SK-N-SH treated with all-trans-retinoic acid at 6 μM for 48 hours (cell line): ENCODE measurements around the gene KLHDC10.
"Not testable (repeated sequence)": the region's sequence is repeated elsewhere in the genome, so short reads cannot be mapped to it uniquely, and the experiment has no call there.

Experiments used
- ATAC-seq: fragments of 200-7000 bp; cut with Tn5 transposase; 3 replicates; pipeline ENCODE4 v1.9.1; 2020; ENCODE audit warnings: mild to moderate bottlenecking, moderate library complexity
- ARNTL ChIP-seq: fragments of 450-650 bp; formaldehyde crosslinking; IDR thresholded peaks from 2 replicates; pipeline ENCODE4 v1.5.0; 2020; ENCODE audit warnings: low read depth, mild to moderate bottlenecking, moderate library complexity, borderline replicate concordance
- CREB5 ChIP-seq: fragments of 250-450 bp; sonication (Bioruptor Pico); IDR thresholded peaks from 2 replicates; pipeline ENCODE4 v1.5.1; 2020; ENCODE audit warnings: low read depth, mild to moderate bottlenecking, moderate library complexity
- CSDC2 ChIP-seq: fragments of 250-450 bp; sonication (Bioruptor Pico); IDR thresholded peaks from 2 replicates; pipeline ENCODE4 v1.5.0; 2020; ENCODE audit warnings: mild to moderate bottlenecking, moderate library complexity
- CSRNP3 ChIP-seq: fragments of 250-450 bp; sonication (Bioruptor Pico); IDR thresholded peaks from 2 replicates; pipeline ENCODE4 v1.5.1; 2021; ENCODE audit warnings: mild to moderate bottlenecking, moderate library complexity
- GLIS3 ChIP-seq: fragments of 250-450 bp; sonication (Bioruptor Pico); IDR thresholded peaks from 2 replicates; pipeline ENCODE4 v1.5.0; 2020; ENCODE audit warnings: mild to moderate bottlenecking, moderate library complexity
- ISL1 ChIP-seq: fragments of 250-450 bp; sonication (Bioruptor Pico); IDR thresholded peaks from 2 replicates; pipeline ENCODE4 v2.1.2; 2022; ENCODE audit warnings: mild to moderate bottlenecking, moderate library complexity
- OSR1 ChIP-seq: fragments of 250-450 bp; sonication (Bioruptor Pico); IDR thresholded peaks from 2 replicates; pipeline ENCODE4 v1.8.0; 2022; ENCODE audit warnings: moderate library complexity, mild to moderate bottlenecking, inconsistent platforms
- PATZ1 ChIP-seq: fragments of 250-450 bp; sonication (Bioruptor Pico); IDR thresholded peaks from 2 replicates; pipeline ENCODE4 v1.8.0; 2020; ENCODE audit warnings: mild to moderate bottlenecking, moderate library complexity, borderline replicate concordance
- PPARA ChIP-seq: fragments of 250-450 bp; sonication (Bioruptor Pico); IDR thresholded peaks from 2 replicates; pipeline ENCODE4 v1.5.0; 2020; ENCODE audit warnings: mild to moderate bottlenecking, borderline replicate concordance
- RARB ChIP-seq: fragments of 250-450 bp; sonication (Bioruptor Pico); IDR thresholded peaks from 2 replicates; pipeline ENCODE4 v1.8.0; 2021; ENCODE audit warnings: mild to moderate bottlenecking, moderate library complexity
- TCF4 ChIP-seq: fragments of 250-450 bp; sonication (Bioruptor Pico); IDR thresholded peaks from 2 replicates; pipeline ENCODE4 v1.8.0; 2021; ENCODE audit warnings: mild to moderate bottlenecking, moderate library complexity, borderline replicate concordance
- TOX ChIP-seq: fragments of 250-450 bp; sonication (Bioruptor Pico); IDR thresholded peaks from 2 replicates; pipeline ENCODE4 v1.8.0; 2021; ENCODE audit warnings: mild to moderate bottlenecking, moderate library complexity, borderline replicate concordance
- TSHZ2 ChIP-seq: fragments of 250-450 bp; sonication (Bioruptor Pico); IDR thresholded peaks from 2 replicates; pipeline ENCODE4 v1.5.0; 2020; ENCODE audit warnings: mild to moderate bottlenecking, moderate library complexity
- ZC3H10 ChIP-seq: fragments of 250-450 bp; sonication (Bioruptor Pico); IDR thresholded peaks from 2 replicates; pipeline ENCODE4 v1.5.1; 2021; ENCODE audit warnings: mild to moderate bottlenecking, moderate library complexity
- ZFP3 ChIP-seq: fragments of 250-450 bp; sonication (Bioruptor Pico); IDR thresholded peaks from 2 replicates; pipeline ENCODE4 v1.5.0; 2020; ENCODE audit warnings: mild to moderate bottlenecking, moderate library complexity
- ZFP30 ChIP-seq: fragments of 450-650 bp; formaldehyde crosslinking; IDR thresholded peaks from 2 replicates; pipeline ENCODE4 v1.5.0; 2022; ENCODE audit warnings: mild to moderate bottlenecking, moderate library complexity
- ZNF565 ChIP-seq: fragments of 450-650 bp; formaldehyde crosslinking; conservative IDR thresholded peaks from 2 replicates; pipeline ENCODE4 v1.5.0; 2020; ENCODE audit warnings: low read depth, mild to moderate bottlenecking, moderate library complexity
- ZNF8 ChIP-seq: fragments of 450-650 bp; formaldehyde crosslinking; IDR thresholded peaks from 2 replicates; pipeline ENCODE4 v1.5.0; 2020; ENCODE audit warnings: mild to moderate bottlenecking, moderate library complexity

Gene KLHDC10

GRCh38 chr7:130180571-130181262, 110.4 kb downstream of the KLHDC10 start:
- no peak for TF ChIP-seq CREB5
- TF ChIP-seq, all 23 proteins: peak for 0
- ATAC-seq: no peak

- no peak for TF ChIP-seq OSR1
- no peak for TF ChIP-seq PATZ1 (CRISPR knock-in tag)
- TF ChIP-seq ZFP30 (CRISPR knock-in tag): no peak
- no peak for TF ChIP-seq ISL1 (CRISPR knock-in tag)
- no peak for TF ChIP-seq GLIS3 (CRISPR knock-in tag)
- no peak for TF ChIP-seq TCF4 (CRISPR knock-in tag)
- TF ChIP-seq CREB5: no peak
- no peak for TF ChIP-seq ARNTL (CRISPR knock-in tag)
- no peak for TF ChIP-seq CSDC2
- no peak for TF ChIP-seq ZFP3 (CRISPR knock-in tag)
- no peak for TF ChIP-seq ZNF565 (CRISPR knock-in tag)
- no peak for TF ChIP-seq ZNF8 (CRISPR knock-in tag)
- TF ChIP-seq TOX (CRISPR knock-in tag): no peak
- TF ChIP-seq ZC3H10 (CRISPR knock-in tag): no peak
- TF ChIP-seq RARB (CRISPR knock-in tag): no peak
- TF ChIP-seq CSRNP3: no peak
- no peak for ATAC-seq
Measured at GRCh38 chr7:130181263-130181605, 110.9 kb downstream of the KLHDC10 start.

GRCh38 chr7:130182990-130183389, 112.7 kb downstream of the KLHDC10 start:
- TF ChIP-seq CSRNP3 (no peak), TCF4 (CRISPR knock-in tag) (no peak), TSHZ2 (no peak), PATZ1 (CRISPR knock-in tag) (no peak), ZNF565 (CRISPR knock-in tag) (no peak), PPARA (CRISPR knock-in tag) (no peak), CREB5 (no peak), RARB (CRISPR knock-in tag) (no peak), ISL1 (CRISPR knock-in tag) (no peak)
- ATAC-seq: no peak

- not testable (repeated sequence) for ATAC-seq
Measured at GRCh38 chr7:130184349-130184748, 114.0 kb downstream of the KLHDC10 start.
